Activated naive CD4-positive, alpha-beta T cell (primary cell): Measurements from ENCODE around the gene SHMT2.
A peak's percentile ranks its signal among the peaks of the same experiment; 100 is the strongest.

Experiments
- DNase-seq, 4 experiments: peaks; one replicate each; lab custom pipeline; 2025; lab: John Stamatoyannopoulos, UW

The SHMT2 gene

DNA sequence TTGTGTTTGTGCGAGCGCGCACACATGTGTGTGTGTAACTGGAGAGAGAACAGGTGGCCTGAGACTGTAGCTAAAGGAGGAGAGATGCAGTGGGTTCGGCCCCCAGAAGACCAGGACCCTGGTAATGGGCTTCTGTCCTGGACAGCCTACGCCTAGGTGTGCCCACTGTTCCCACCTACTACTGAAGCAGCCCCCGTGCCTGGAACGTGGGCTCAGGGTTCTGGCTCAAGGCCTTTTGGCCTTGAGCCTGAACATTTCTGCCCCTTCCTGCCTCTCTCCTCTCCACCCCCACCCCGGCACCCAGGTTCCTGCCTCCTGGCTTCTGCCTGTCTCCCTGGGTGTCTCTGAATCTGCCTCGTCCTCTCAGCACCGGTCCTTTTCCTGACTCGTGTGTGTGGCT is 14.4 kb upstream of the SHMT2 start:
- no peak for DNase-seq

- DNase-seq: no peak
Observed at GRCh38 chr12:57215668-57216013, 13.9 kb upstream of the SHMT2 start.

DNA sequence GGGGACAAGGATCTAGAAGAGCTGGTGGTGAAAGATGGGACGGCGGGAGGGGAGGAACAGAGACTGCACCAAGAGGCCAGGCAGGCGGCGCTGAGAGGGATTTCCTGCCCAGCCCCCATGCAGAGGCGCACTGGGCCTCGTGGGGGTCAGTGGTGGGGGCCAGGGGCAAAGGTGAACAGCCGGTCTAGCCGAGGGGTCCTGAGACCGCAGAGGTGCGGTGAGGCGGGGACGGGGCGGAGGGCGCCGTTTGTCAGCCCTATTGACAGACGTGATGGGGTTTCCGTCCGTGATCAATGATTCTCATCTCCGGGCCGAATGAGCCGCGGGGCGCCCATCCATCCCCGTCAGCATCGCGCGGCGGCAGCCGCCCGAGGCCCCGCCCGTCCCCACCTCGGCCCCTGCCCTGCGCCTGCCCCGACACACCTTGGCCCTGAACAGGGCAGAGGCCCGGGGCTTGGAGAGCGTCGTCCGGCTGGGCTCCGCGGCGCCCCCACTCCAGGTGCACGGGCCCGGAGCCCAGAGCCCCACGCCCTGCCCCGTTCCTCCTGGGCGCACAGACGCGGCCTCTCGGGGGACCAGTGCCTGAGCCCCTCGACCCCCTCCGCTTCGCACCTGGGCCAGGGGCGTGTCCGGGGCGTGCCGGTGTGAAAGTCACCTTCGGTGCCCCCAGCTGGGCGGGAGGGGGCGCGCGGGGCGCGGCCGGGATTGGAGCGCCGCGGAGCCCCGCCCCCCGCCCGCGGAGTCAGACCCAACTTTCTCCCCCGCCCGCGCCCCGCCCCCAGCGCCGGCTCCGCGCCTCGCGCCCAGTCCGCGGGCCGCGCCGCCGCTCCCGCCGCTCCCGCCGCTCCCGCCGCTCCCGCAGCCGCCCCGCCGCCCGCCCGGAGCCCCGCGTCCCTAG is 13.2 kb upstream of the SHMT2 start, which contains the start of gene NXPH4:
TSS of gene NXPH4 (plus strand) at position 781 of the 898 bp plus-strand sequence. CDS start 176 bp downstream, outside the sequence.
- DNase-seq: peak in 2 of 4 experiments; percentile 14 to 51

DNA sequence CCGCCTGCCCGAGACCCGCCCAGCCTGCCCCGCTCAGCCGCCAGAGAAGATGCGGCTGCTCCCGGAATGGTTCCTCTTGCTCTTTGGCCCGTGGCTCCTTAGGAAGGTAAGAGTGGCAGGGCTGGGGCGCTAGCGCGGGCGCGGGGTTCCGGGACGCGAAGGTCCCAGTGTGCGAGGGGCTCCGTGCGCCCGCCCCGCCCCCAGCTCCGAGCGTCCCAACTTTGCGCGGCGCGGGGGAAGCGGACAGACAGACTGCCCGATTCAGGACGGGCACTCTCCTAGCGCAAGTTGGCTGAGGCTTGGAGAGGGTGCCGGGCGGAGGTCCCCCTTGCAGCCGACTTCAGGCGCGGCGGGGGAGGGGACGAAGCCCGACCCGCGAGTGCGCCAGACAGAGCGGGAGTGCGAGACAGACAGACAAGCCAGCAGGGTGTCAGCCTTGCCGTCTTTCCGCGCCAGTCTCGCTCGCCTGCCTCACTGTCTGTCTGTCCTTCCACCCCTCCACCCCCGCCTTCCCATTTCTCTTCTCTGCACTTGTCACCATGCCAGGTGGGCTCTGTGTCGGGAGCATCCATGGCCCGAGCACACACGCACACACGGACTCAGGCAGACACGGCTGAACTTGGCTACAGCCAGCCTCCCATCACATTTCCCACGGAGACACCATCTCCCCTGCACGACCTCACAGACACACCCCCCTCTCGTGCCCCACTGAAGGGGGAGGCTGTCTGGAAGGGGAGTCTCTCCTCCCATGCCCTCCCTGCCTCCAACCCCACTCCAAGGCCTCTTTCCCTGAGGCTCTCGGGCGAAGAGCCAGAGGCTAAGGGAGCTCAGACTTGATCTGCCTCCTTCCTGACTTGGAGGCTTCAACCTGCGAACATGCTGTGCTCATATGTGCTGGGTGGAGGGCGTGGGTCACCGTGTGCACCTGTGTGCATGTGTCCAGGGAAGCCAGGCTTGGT is 12.3 kb upstream of the SHMT2 start:
- DNase-seq: no peak

DNA sequence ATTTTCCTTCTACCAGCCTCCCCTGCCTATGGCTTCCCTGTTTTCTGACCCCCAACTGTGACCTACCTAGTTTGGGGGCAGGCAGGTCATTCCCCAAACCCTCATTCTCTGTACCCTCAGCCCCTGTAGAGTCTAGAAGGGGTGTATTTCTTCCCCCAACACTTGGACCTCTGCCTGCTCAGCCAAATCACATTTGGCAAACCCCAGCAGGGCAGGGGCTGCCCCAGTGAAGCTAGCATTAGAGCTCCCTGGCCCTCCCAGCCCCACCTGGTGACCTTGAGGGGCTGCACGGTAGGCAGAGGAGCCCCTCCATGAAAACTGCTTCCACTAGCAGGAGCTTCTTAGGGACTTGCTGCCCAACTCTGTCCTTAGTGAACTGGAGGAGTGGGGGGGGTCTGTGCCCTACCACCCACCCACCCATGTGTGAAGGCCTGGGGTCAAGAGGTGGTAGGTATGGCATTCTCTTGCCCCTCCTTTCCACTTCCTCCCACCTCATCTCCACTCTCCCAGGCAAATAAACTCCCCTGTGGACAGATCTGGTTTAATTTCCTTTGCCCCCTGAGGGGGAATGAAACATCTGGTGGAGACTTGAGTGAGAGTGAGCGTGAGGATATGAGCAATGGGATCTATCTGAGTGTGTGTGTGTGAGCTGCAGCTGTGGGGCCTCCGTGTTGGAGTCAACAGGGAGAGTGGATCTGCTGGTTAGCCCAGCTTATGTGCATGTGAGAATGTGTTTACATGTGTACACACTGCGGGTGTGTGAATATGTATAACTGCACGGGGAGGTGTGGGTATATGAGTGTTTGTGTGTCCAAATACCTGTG is 11.3 kb upstream of the SHMT2 start:
- DNase-seq: no peak

DNA sequence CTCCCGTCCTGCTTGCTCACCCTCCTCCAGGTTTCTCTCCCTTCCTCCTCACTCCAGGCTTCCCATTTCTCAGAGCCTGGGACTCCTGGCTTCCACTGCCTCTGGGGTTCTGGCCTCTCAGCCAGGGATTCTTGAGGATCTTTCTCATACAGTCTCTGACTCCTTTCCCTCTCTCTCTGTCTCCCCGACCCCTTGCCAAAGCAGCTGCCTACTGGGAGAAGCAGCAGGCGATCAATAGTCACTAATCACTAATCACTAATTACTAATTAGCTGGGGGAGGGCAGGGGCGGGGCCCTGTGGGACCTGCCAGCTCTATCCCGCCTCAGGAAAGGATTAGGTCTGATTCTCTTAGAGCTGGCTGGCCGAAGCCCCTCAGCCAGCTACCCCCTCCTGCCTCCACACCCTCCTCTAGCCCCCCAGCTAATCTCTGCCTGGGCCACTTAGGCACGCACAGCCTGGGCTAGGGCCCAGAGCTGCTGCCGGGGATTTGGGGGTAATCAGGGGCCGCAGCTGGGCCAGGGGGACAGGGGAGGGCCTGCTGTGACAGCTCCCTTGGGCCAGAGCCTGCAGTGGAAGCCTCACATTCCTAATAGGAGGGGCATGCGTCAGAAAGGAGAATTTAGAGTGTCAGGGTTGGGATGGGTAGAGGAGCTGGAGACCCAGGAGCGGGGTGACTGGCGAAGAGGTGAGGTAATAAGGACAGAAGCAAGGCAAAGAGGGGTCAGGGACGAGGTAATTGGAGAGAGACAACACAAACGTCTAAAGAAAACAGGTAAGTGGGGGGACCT is 10.1 kb upstream of the SHMT2 start:
- no peak for DNase-seq

DNA sequence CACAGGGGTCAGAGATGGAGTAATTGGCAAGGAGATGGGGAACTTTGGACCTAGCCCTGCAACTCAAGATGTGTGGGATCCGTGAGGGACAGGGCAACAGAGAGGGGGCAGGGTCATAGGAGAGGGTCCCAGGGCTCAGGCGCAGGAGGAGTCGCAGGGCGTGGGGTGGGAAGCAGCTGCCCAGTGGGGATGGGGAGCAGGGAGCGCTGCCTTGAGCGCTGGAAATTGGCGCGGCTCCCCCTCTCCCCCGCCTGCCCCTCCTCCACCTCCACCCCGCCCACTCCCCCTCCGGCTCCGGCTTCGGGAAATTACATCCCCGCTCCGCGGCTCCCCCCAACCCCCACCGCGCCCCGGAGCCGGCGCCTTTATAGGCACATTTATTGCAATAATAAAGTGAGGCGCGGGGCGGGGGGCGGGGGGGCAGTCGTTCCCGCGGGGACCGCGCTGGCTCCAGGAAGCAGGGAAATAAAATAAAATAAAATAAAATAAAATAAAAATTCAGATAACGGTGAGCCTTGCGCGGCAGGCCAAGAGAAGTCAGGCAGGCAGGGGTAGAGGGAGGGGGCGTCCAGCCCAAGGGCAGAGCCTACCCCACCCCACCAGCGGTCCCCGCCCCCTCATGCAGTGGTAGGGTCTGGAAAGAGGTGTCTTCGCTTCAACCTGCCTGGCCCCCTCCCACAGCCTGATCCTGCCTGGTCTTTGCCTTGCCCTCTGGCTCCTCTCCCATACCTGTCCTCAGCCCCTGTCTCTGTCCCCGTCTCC is 9.3 kb upstream of the SHMT2 start:
- DNase-seq: no peak

GRCh38 chr12:57220770-57221168 is 8.7 kb upstream of the SHMT2 start:
- DNase-seq: no peak

- no peak for DNase-seq
Observed at GRCh38 chr12:57221169-57221917, 8.2 kb upstream of the SHMT2 start.

- DNase-seq: no peak
Observed at GRCh38 chr12:57222286-57223190, 7.0 kb upstream of the SHMT2 start.

DNA sequence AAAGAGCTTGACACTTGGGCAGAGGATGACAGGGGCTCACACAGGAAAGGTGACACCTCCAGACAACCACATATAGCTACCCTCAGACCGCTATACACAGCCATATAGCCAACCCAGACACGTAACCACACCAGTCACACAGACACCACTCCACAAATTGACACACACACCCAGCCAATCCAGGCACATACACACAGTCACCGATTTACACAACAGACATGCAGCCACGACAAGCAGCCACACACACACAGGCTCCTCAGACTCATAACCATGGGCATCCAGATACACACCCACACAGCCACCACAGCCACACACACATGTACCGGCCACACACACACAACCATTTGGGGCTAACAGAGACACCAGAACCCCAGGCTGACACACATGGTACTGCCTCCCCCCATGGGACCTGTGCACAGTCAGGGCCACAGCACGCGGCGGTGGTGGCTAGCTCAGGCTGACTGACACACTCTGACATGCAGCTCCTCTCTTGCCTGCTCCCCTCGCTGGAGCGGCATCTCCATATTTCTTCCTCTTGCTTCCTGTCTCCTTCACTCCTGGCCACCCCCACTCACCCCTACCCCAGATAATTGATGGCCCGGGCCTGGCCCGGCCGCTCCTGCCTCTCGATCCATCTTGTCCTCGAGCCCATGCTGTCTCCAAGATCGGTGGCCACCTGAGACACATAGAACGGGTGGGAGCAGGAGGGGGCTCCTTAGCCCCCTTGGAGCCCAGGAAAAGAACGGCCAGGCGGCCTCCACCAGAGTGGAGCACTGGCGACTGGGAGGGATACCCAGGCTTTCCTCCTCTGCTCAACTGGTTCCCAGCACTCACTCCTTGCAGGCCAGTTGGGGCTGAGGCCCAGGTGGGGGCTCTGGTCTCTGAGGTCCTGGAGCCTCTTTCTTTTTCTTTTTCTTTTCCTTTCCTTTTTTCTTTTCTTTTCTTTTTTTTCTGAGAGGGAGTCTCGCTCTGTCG is 6.0 kb upstream of the SHMT2 start:
- no peak for DNase-seq

DNA sequence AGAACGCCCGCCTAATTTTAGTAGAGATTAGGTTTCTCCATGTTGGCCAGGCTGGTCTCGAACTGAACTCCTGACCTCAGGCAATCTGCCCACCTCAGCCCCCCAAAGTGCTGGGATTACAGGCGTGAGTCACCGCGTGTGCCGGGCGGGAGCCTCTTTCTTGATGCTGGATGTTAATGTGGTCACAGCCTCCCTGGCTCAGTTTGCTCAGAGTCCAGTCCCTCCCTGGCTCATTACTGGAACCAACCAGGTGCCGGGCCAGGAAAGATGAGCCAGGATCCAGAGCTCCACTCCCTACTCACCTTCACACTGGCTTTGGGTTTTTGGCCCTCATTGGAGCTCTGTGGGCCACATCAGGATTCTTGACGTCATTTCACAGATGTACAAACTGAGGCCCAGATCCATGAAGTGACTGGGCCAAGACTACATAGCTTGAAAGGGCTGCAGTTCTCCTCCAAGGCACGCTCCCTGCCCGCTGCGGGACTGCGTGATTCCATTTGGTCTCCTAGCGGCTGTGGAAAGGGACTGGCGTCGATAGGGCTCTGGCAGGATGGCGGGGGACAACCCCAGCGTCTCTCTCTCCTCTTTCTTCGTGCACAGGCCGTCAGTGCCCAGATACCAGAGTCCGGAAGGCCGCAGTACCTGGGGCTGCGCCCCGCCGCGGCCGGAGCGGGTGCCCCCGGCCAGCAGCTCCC is 5.1 kb upstream of the SHMT2 start:
- no peak for DNase-seq

GRCh38 chr12:57224973-57225679 is 4.4 kb upstream of the SHMT2 start:
- peak in 2 of 4 experiments; percentile 26 to 62 for DNase-seq

DNA sequence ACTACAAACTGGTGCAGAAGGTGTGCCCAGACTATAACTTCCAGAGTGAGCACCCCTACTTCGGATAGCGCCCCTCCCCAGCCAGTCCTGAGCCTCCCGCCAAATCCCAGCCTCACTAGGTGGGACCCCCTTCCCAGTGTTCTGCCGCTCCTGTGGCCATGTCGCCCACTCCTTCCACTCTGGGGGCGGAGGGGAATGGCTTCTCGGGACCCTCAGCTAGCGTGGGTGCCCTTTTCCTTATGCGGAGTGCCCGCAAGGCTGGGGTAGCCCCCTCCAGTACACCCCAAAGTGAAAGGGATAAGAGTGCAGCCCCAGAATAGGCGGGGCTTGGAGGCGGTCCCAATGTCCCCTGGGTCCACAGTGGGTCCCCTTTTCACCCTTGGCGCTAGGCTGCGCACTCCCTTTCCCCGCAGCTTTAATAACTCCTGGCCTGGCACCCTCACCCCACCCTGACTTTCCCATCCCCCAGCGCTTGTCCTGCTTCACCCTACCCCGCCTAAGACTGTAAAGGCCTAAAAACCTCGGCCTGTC is 3.8 kb upstream of the SHMT2 start:
- no peak for DNase-seq

- DNase-seq: no peak
Observed at GRCh38 chr12:57226588-57227314, 2.8 kb upstream of the SHMT2 start.
